Subcutaneous abdominal adipose tissue (tissue), 5 donors: ENCODE data around the gene UNCX.
"Not testable (repeated sequence)": the region's sequence is repeated elsewhere in the genome, so short reads cannot be mapped to it uniquely, and the experiment has no call there.

ENCODE experiments used
- H3K27ac ChIP-seq: one replicate; pipeline ENCODE4 v1.7.0; 2013; ENCODE audit warnings: low read depth, mild to moderate bottlenecking, inconsistent platforms, low read length, moderate library complexity
- H3K27me3 ChIP-seq, 5 donors: one replicate each; pipeline ENCODE4 v1.7.0; 2013; ENCODE audit warnings: low read length in 5 of 5, inconsistent platforms in 1 of 5; ENCODE audit not compliant: control insufficient read depth in 5 of 5, insufficient read depth in 4 of 5
- H3K36me3 ChIP-seq, 5 donors: one replicate each; pipeline ENCODE4 v1.7.0; 2013; ENCODE audit warnings: low read length in 5 of 5; ENCODE audit not compliant: control insufficient read depth in 5 of 5, insufficient read depth in 5 of 5
- H3K4me1 ChIP-seq, 5 donors: one replicate each; pipeline ENCODE4 v1.7.0; 2013; ENCODE audit warnings: low read length in 5 of 5, mild to moderate bottlenecking in 3 of 5, moderate library complexity in 1 of 5; ENCODE audit not compliant: control insufficient read depth in 5 of 5, insufficient read depth in 5 of 5
- H3K4me3 ChIP-seq, 5 donors: one replicate each; pipeline ENCODE4 v1.7.0; 2013; ENCODE audit warnings: low read length in 5 of 5, low read depth in 1 of 5
- H3K9ac ChIP-seq, 5 donors: one replicate each; pipeline ENCODE4 v1.7.0; 2013; ENCODE audit warnings: low read length in 5 of 5, mild to moderate bottlenecking in 4 of 5, moderate library complexity in 3 of 5
- H3K9me3 ChIP-seq, 5 donors: one replicate each; pipeline ENCODE4 v1.7.0; 2013; ENCODE audit warnings: low read length in 5 of 5; ENCODE audit not compliant: control insufficient read depth in 5 of 5
- donor health status: healthy.
- donor health status: healthy.
- donor health status: healthy.
- donor health status: healthy.
- donor health status: healthy.

UNCX gene

GRCh38 chr7:1200045-1200444 lies 32.6 kb upstream of the UNCX start:
- H3K9ac ChIP-seq: no peak overlapping the region
- no peaks in the 10 kb centered on the region for H3K36me3 ChIP-seq
- no peak overlapping the region for H3K4me3 ChIP-seq
- H3K27ac ChIP-seq: no peak overlapping the region
- H3K9me3 ChIP-seq: no peaks in the 10 kb centered on the region
- H3K27me3 ChIP-seq: peaks cover 0 to 19% (median 8%) of the 10 kb centered on the region in 5 donors
- peaks cover 0 to 10% (median 8%) of the 10 kb centered on the region in 5 donors for H3K4me1 ChIP-seq

GRCh38 chr7:1201916-1202315 lies 30.8 kb upstream of the UNCX start:
- no peak overlapping the region for H3K27ac ChIP-seq

GRCh38 chr7:1202914-1203313 lies 29.8 kb upstream of the UNCX start:
- H3K27me3 ChIP-seq: peaks cover 0 to 13% (median 8%) of the 10 kb centered on the region in 5 donors
- H3K36me3 ChIP-seq, H3K27ac ChIP-seq, H3K4me3 ChIP-seq, H3K4me1 ChIP-seq, H3K9ac ChIP-seq, H3K9me3 ChIP-seq: not testable (repeated sequence)

More at GRCh38 chr7:1201916-1202315, 30.8 kb upstream of the UNCX start:
- no peak overlapping the region for H3K9ac ChIP-seq
- no peaks in the 10 kb centered on the region for H3K9me3 ChIP-seq
- peaks cover 0 to 13% (median 8%) of the 10 kb centered on the region in 5 donors for H3K27me3 ChIP-seq
- H3K36me3 ChIP-seq: no peaks in the 10 kb centered on the region
- peaks cover 0 to 10% (median 8%) of the 10 kb centered on the region in 5 donors for H3K4me1 ChIP-seq
- H3K4me3 ChIP-seq: no peak overlapping the region

- no peak overlapping the region for H3K27ac ChIP-seq
- no peaks in the 10 kb centered on the region for H3K36me3 ChIP-seq
- no peaks in the 10 kb centered on the region for H3K9me3 ChIP-seq
- no peak overlapping the region for H3K9ac ChIP-seq
- H3K4me3 ChIP-seq: peak overlapping the region in 1 of 5 donors; percentile 22
- peaks cover 8 to 25% (median 17%) of the 10 kb centered on the region in 5 donors for H3K27me3 ChIP-seq
- peaks cover 0 to 6% (median 4%) of the 10 kb centered on the region in 5 donors for H3K4me1 ChIP-seq
These were observed 28.1 kb upstream of the UNCX start for GRCh38 chr7:1204460-1205140.

- H3K27me3 ChIP-seq: peaks cover 12 to 26% (median 17%) of the 10 kb centered on the region in 5 donors
These were observed 26.9 kb upstream of the UNCX start for GRCh38 chr7:1205742-1206141.

GRCh38 chr7:1209097-1209496 lies 23.6 kb upstream of the UNCX start:
- H3K4me1 ChIP-seq: peaks cover 1 to 18% (median 14%) of the 10 kb centered on the region in 5 donors
- H3K27ac ChIP-seq: no peak overlapping the region
- H3K4me3 ChIP-seq: no peak overlapping the region
- H3K27me3 ChIP-seq: peaks cover 19 to 35% (median 26%) of the 10 kb centered on the region in 5 donors
- no peak overlapping the region for H3K9ac ChIP-seq
- H3K9me3 ChIP-seq: no peaks in the 10 kb centered on the region
- H3K36me3 ChIP-seq: no peaks in the 10 kb centered on the region

More at GRCh38 chr7:1205742-1206141, 26.9 kb upstream of the UNCX start:
- not testable (repeated sequence) for H3K9ac ChIP-seq, H3K4me3 ChIP-seq, H3K27ac ChIP-seq, H3K36me3 ChIP-seq, H3K9me3 ChIP-seq
- peaks cover 0 to 10% (median 10%) of the 10 kb centered on the region in 5 donors for H3K4me1 ChIP-seq

GRCh38 chr7:1210321-1210978 lies 22.2 kb upstream of the UNCX start:
- Histone ChIP-seq H3K27me3 (peaks cover 24 to 42% (median 32%) of the 10 kb centered on the region in 5 donors), H3K9me3 (no peaks in the 10 kb centered on the region), H3K4me3 (no peak overlapping the region), H3K9ac (no peak overlapping the region), H3K27ac (no peak overlapping the region), H3K36me3 (no peaks in the 10 kb centered on the region), H3K4me1 (peaks cover 1 to 14% (median 12%) of the 10 kb centered on the region in 5 donors)

- Histone ChIP-seq H3K4me3 (peak overlapping the region in 1 of 5 donors; percentile 8), H3K9me3 (no peaks in the 10 kb centered on the region), H3K27ac (no peak overlapping the region), H3K4me1 (peaks cover 1 to 14% (median 12%) of the 10 kb centered on the region in 5 donors), H3K36me3 (no peaks in the 10 kb centered on the region), H3K9ac (no peak overlapping the region), H3K27me3 (peaks cover 24 to 42% (median 32%) of the 10 kb centered on the region in 5 donors)
These were observed 21.6 kb upstream of the UNCX start for GRCh38 chr7:1210979-1211608.

- Histone ChIP-seq H3K9me3 (peaks cover 0 to 3% (median 0%) of the 10 kb centered on the region in 5 donors), H3K27ac (no peak overlapping the region), H3K9ac (no peak overlapping the region), H3K36me3 (no peaks in the 10 kb centered on the region), H3K4me3 (no peak overlapping the region), H3K27me3 (peaks cover 24 to 42% (median 34%) of the 10 kb centered on the region in 5 donors), H3K4me1 (peaks cover 1 to 14% (median 12%) of the 10 kb centered on the region in 5 donors)
These were observed 21.1 kb upstream of the UNCX start for GRCh38 chr7:1211611-1212010.

- not testable (repeated sequence) for H3K4me3 ChIP-seq, H3K27ac ChIP-seq, H3K36me3 ChIP-seq, H3K9me3 ChIP-seq, H3K9ac ChIP-seq
- H3K4me1 ChIP-seq: peaks cover 1 to 14% (median 12%) of the 10 kb centered on the region in 5 donors
- H3K27me3 ChIP-seq: peaks cover 24 to 42% (median 34%) of the 10 kb centered on the region in 5 donors
These were observed 20.6 kb upstream of the UNCX start for GRCh38 chr7:1212025-1212424.
